Measurements from ENCODE around the gene EVA1A.

Gene EVA1A

GRCh38 chr2:75454241-75454620 is 106.5 kb downstream of the EVA1A start (continued):
- TF ChIP-seq, protein P1, sequence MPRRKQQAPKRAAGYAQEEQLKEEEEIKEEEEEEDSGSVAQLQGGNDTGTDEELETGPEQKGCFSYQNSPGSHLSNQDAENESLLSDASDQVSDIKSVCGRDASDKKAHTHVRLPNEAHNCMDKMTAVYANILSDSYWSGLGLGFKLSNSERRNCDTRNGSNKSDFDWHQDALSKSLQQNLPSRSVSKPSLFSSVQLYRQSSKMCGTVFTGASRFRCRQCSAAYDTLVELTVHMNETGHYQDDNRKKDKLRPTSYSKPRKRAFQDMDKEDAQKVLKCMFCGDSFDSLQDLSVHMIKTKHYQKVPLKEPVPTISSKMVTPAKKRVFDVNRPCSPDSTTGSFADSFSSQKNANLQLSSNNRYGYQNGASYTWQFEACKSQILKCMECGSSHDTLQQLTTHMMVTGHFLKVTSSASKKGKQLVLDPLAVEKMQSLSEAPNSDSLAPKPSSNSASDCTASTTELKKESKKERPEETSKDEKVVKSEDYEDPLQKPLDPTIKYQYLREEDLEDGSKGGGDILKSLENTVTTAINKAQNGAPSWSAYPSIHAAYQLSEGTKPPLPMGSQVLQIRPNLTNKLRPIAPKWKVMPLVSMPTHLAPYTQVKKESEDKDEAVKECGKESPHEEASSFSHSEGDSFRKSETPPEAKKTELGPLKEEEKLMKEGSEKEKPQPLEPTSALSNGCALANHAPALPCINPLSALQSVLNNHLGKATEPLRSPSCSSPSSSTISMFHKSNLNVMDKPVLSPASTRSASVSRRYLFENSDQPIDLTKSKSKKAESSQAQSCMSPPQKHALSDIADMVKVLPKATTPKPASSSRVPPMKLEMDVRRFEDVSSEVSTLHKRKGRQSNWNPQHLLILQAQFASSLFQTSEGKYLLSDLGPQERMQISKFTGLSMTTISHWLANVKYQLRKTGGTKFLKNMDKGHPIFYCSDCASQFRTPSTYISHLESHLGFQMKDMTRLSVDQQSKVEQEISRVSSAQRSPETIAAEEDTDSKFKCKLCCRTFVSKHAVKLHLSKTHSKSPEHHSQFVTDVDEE (CRISPR knock-in tag; IDR thresholded peaks at IDR 0.05), result no peak
- TF ChIP-seq ISL1 (CRISPR knock-in tag; IDR thresholded peaks at IDR 0.05) (no peak), ARNTL (CRISPR knock-in tag; IDR thresholded peaks at IDR 0.05; ENCODE audit: borderline replicate concordance, low read depth) (no peak), SNAI2 (CRISPR knock-in tag; IDR thresholded peaks at IDR 0.05) (no peak), CSDC2 (CRISPR knock-in tag; IDR thresholded peaks at IDR 0.05) (no peak), ZFP3 (CRISPR knock-in tag; IDR thresholded peaks at IDR 0.05) (no peak), GLIS3 (CRISPR knock-in tag; IDR thresholded peaks at IDR 0.05) (no peak), OSR1 (CRISPR knock-in tag; IDR thresholded peaks at IDR 0.05) (no peak), PATZ1 (CRISPR knock-in tag; IDR thresholded peaks at IDR 0.05; ENCODE audit: borderline replicate concordance) (no peak)
- TF ChIP-seq, protein P2, sequence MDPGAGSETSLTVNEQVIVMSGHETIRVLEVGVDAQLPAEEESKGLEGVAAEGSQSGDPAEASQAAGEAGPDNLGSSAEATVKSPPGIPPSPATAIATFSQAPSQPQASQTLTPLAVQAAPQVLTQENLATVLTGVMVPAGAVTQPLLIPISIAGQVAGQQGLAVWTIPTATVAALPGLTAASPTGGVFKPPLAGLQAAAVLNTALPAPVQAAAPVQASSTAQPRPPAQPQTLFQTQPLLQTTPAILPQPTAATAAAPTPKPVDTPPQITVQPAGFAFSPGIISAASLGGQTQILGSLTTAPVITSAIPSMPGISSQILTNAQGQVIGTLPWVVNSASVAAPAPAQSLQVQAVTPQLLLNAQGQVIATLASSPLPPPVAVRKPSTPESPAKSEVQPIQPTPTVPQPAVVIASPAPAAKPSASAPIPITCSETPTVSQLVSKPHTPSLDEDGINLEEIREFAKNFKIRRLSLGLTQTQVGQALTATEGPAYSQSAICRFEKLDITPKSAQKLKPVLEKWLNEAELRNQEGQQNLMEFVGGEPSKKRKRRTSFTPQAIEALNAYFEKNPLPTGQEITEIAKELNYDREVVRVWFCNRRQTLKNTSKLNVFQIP (CRISPR knock-in tag; IDR thresholded peaks at IDR 0.05; ENCODE audit: borderline replicate concordance, low read depth), result no peak

DNA sequence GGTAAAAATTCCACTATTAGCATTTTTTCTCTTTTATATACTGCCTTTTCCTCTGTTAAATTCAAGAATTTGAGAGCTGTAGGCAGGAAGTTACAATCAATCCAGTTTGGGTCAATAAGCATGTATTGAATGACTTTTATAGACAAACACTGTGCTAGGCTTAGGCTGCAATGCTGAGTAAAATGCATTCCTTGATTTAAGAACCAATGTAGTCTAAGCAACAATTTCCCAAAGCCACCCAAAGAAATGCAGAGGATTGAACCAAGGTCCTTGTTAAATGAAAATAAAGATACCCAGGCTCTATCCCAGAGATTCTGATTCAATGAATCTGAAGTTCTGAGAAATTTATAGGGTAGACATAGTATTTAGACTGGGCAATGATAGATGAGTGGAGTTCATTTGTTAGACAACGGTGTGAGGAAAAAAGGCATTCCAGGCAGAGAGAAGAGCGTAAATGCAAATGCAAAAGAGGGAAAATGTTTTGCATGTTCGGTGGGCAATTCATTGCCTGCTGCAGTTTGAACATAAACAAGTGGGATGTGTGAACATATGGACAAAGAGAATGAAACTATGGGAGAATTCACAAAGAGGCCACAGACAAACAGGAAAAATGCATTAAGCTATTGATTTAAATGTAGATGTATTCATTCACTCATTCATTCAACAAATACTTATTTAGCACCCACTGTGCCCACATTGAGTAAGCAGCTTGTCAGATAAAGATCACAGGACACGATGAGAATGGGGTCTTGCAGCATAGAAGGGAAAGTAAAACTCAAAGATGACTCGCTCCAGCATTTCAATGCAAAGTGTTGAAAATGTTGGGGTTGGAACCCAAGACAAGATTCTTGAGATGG is 107.1 kb downstream of the EVA1A start:
- ATAC-seq, result no peak
- TF ChIP-seq SNAI2 (CRISPR knock-in tag; IDR thresholded peaks at IDR 0.05) (no peak), ZNF8 (CRISPR knock-in tag; IDR thresholded peaks at IDR 0.05) (no peak), OSR1 (CRISPR knock-in tag; IDR thresholded peaks at IDR 0.05) (no peak)
- TF ChIP-seq, protein P3, sequence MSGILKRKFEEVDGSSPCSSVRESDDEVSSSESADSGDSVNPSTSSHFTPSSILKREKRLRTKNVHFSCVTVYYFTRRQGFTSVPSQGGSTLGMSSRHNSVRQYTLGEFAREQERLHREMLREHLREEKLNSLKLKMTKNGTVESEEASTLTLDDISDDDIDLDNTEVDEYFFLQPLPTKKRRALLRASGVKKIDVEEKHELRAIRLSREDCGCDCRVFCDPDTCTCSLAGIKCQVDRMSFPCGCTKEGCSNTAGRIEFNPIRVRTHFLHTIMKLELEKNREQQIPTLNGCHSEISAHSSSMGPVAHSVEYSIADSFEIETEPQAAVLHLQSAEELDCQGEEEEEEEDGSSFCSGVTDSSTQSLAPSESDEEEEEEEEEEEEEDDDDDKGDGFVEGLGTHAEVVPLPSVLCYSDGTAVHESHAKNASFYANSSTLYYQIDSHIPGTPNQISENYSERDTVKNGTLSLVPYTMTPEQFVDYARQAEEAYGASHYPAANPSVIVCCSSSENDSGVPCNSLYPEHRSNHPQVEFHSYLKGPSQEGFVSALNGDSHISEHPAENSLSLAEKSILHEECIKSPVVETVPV (CRISPR knock-in tag; IDR thresholded peaks at IDR 0.05), result no peak
- TF ChIP-seq, protein P1 (CRISPR knock-in tag; IDR thresholded peaks at IDR 0.05), result no peak

DNA sequence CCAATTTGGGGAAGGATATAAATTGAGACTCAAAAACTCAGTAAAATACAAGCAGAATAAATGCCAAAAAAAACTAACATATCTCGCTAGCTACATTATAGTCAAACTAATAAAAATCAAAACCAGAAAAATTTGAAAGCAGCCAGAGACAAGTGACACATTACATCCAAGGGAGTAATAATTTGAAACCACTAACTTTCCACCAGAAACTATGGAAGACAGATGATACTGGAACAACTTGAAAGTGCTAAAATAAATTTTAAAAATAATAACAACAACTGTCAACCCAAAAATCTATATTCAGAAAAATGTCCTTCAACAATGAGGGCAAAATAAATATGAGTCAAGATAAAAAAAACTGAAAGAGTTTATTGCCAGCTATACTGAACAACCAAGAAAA is 110.7 kb downstream of the EVA1A start:
- ATAC-seq, result no peak
- TF ChIP-seq PPARA (CRISPR knock-in tag; IDR thresholded peaks at IDR 0.05; ENCODE audit: borderline replicate concordance) (no peak), OSR1 (CRISPR knock-in tag; IDR thresholded peaks at IDR 0.05) (no peak), TCF4 (CRISPR knock-in tag; IDR thresholded peaks at IDR 0.05; ENCODE audit: borderline replicate concordance) (no peak), ESRRG (CRISPR knock-in tag; IDR thresholded peaks at IDR 0.05) (no peak), SNAI2 (CRISPR knock-in tag; IDR thresholded peaks at IDR 0.05) (no peak), TOX (CRISPR knock-in tag; IDR thresholded peaks at IDR 0.05; ENCODE audit: borderline replicate concordance) (no peak), CSDC2 (CRISPR knock-in tag; IDR thresholded peaks at IDR 0.05) (no peak), ZC3H10 (CRISPR knock-in tag; IDR thresholded peaks at IDR 0.05) (no peak)
- TF ChIP-seq, protein P1 (CRISPR knock-in tag; IDR thresholded peaks at IDR 0.05), result no peak

Data from SK-N-SH treated with all-trans-retinoic acid at 6 μM for 48 hours (cell line).